HCT116 (cell line): ENCODE results near the gene SYDE2. TPM values are rescaled to one million over a fixed set of nuclear protein-coding genes. Genes with fewer than 3 reads are reported as not detected.

Source experiments
- ATAC-seq: fragments of 200-7000 bp; cut with Tn5 transposase; 2 replicates; pipeline ENCODE4 v1.9.1; 2020; ENCODE audit warnings: mild to moderate bottlenecking, moderate library complexity
- BruUV-seq: library from RNA; stranded (reverse); fragments of 400-500 nt; replicated peaks from 2 replicates; lab custom pipeline; 2021; lab: Mats Ljungman, UMichigan
- CTCF ChIA-PET: fragments of 300-600 bp; sonication (Branson Sonifier 250); formaldehyde crosslinking; loops from one replicate; lab custom pipeline; 2021; ENCODE audit warnings: antibody characterized with exemption; lab: Charles Lee
- POLR2A ChIA-PET: fragments of 300-600, 350-600 bp; sonication (Branson Sonifier 250); formaldehyde crosslinking; loops from one replicate; lab custom pipeline; 2021; ENCODE audit warnings: antibody characterized with exemption; lab: Charles Lee
- RAD21 ChIA-PET, 2 experiments: fragments of 300-600 bp; sonication (Branson Sonifier 250); formaldehyde crosslinking; loops; one replicate each; lab custom pipeline; 2023; ENCODE audit warnings: low total read pairs in 2 of 2; ENCODE audit not compliant: uncharacterized antibody in 2 of 2, unreplicated experiment in 2 of 2, low non-redundant PET in 1 of 2; lab: Charles Lee
- DNase-seq: peaks from one replicate; pipeline ENCODE4 v3.0.0-alpha.2; 2010; ENCODE audit warnings: low read depth, low spot score
- H2AFZ ChIP-seq: fragments of 200-600 bp; shearing (Covaris generic), sonication (generic); 2 replicates; pipeline ENCODE4 v1.6.1; 2017; ENCODE audit warnings: low read depth, mixed run types, mixed read lengths, antibody characterized with exemption, low read length; ENCODE audit not compliant: poor library complexity, severe bottlenecking
- H3K27ac ChIP-seq: 2 replicates; pipeline ENCODE4 v1.5.1; 2012; ENCODE audit warnings: low read depth, low read length
- H3K27me3 ChIP-seq: fragments of 200-600 bp; sonication (generic); 2 replicates; pipeline ENCODE4 v1.6.1; 2016; ENCODE audit warnings: mixed run types, low read length, mixed read lengths; ENCODE audit not compliant: insufficient read depth
- H3K36me3 ChIP-seq, 2 experiments: fragments of 200-500 bp in 1 of 2; fragments of 200-600 bp in 1 of 2; sonication (Bioruptor generic) in 1 of 2; sonication (generic) in 1 of 2; 2 replicates each; pipeline versions ENCODE4 v1.5.1 to v1.6.1; 2014 to 2016; ENCODE audit warnings: low read length in 2 of 2, inconsistent platforms in 1 of 2, mixed read lengths in 1 of 2, mixed run types in 1 of 2; ENCODE audit not compliant: insufficient read depth in 2 of 2, control insufficient read depth in 1 of 2
- H3K4me1 ChIP-seq, 2 experiments: fragments of 200-600 bp in 1 of 2; sonication (generic) in 1 of 2; 2 replicates each; pipeline versions ENCODE4 v1.5.1 to v1.6.1; 2012 to 2017; ENCODE audit warnings: low read length in 2 of 2, inconsistent platforms in 1 of 2, mild to moderate bottlenecking in 1 of 2, mixed read lengths in 1 of 2, mixed run types in 1 of 2, moderate library complexity in 1 of 2; ENCODE audit not compliant: insufficient read depth in 2 of 2, control insufficient read depth in 1 of 2
- H3K4me2 ChIP-seq: fragments of 200-600 bp; sonication (generic); 2 replicates; pipeline ENCODE4 v1.6.1; 2017; ENCODE audit warnings: mixed run types, low read length, mixed read lengths
- H3K4me3 ChIP-seq, 2 experiments: fragments of 200-600 bp in 1 of 2; sonication (generic) in 1 of 2; replicated peaks in 1 of 2; 2 replicates each; pipeline ENCODE4 v1.5.1; 2011 to 2016; ENCODE audit warnings: low read length in 2 of 2, control low read depth in 1 of 2, low read depth in 1 of 2, mild to moderate bottlenecking in 1 of 2, mixed read lengths in 1 of 2, mixed run types in 1 of 2
- H3K79me2 ChIP-seq: fragments of 200-600 bp; sonication (generic); 2 replicates; pipeline ENCODE4 v1.6.1; 2017; ENCODE audit warnings: mild to moderate bottlenecking, mixed run types, low read length, moderate library complexity, mixed read lengths; ENCODE audit not compliant: insufficient read depth
- H3K9ac ChIP-seq: fragments of 200-600 bp; sonication (generic); 2 replicates; pipeline ENCODE4 v1.6.1; 2016; ENCODE audit warnings: low read length, mixed read lengths
- H3K9me2 ChIP-seq: fragments of 200-600 bp; sonication (generic), shearing (Covaris generic); 2 replicates; pipeline ENCODE4 v1.6.1; 2017; ENCODE audit warnings: mixed run types, mild to moderate bottlenecking, moderate library complexity; ENCODE audit not compliant: insufficient read depth
- H3K9me3 ChIP-seq, 2 experiments: fragments of 200-500 bp in 1 of 2; fragments of 200-600 bp in 1 of 2; sonication (Bioruptor generic) in 1 of 2; sonication (generic) in 1 of 2; 2 replicates each; pipeline ENCODE4 v1.6.1; 2014 to 2017; ENCODE audit warnings: low read length in 2 of 2, mixed read lengths in 2 of 2, inconsistent platforms in 1 of 2, low read depth in 1 of 2, mild to moderate bottlenecking in 1 of 2, mixed run types in 1 of 2, moderate library complexity in 1 of 2; ENCODE audit not compliant: control insufficient read depth in 1 of 2, insufficient read depth in 1 of 2
- H4K20me1 ChIP-seq: fragments of 200-600 bp; sonication (generic), shearing (Covaris generic); 2 replicates; pipeline ENCODE4 v1.6.1; 2017; ENCODE audit warnings: mixed run types, mild to moderate bottlenecking, moderate library complexity; ENCODE audit not compliant: insufficient read depth
- ATF3 ChIP-seq: IDR thresholded peaks from 2 replicates; pipeline ENCODE4 v1.6.1; 2012
- CBX3 ChIP-seq: IDR thresholded peaks from 2 replicates; pipeline ENCODE4 v1.6.1; 2012; ENCODE audit warnings: low read depth
- EZH2 ChIP-seq: fragments of 200-600 bp; sonication (generic); IDR thresholded peaks from 2 replicates; pipeline ENCODE4 v1.6.1; 2017; ENCODE audit warnings: antibody characterized with exemption, mixed run types
- EZH2phosphoT487 ChIP-seq: fragments of 200-600 bp; IDR thresholded peaks from 2 replicates; pipeline ENCODE4 v1.6.1; 2018; ENCODE audit warnings: antibody characterized with exemption, borderline replicate concordance
- JUND ChIP-seq: IDR thresholded peaks from 2 replicates; pipeline ENCODE4 v1.6.1; 2012
- MAX ChIP-seq: IDR thresholded peaks from 2 replicates; pipeline ENCODE4 v1.6.1; 2012
- POLR2A ChIP-seq: IDR thresholded peaks from 2 replicates; pipeline ENCODE4 v1.7.0; 2011; ENCODE audit warnings: borderline replicate concordance; ENCODE audit not compliant: insufficient read depth, insufficient read length; ENCODE audit errors: extremely low read depth
- POLR2AphosphoS5 ChIP-seq: IDR thresholded peaks from 2 replicates; pipeline ENCODE4 v1.6.1; 2011; ENCODE audit warnings: mild to moderate bottlenecking, low read depth, low read length, moderate library complexity
- RAD21 ChIP-seq: IDR thresholded peaks from 2 replicates; pipeline ENCODE4 v1.6.1; 2012; ENCODE audit warnings: low read depth, mild to moderate bottlenecking
- REST ChIP-seq: IDR thresholded peaks from 2 replicates; pipeline ENCODE4 v1.6.1; 2012; ENCODE audit warnings: low read depth
- SIN3A ChIP-seq: IDR thresholded peaks from 2 replicates; pipeline ENCODE4 v1.6.1; 2012; ENCODE audit warnings: low read depth
- SP1 ChIP-seq: IDR thresholded peaks from 2 replicates; pipeline ENCODE4 v1.6.1; 2012; ENCODE audit warnings: low read depth
- SRF ChIP-seq: IDR thresholded peaks from 2 replicates; pipeline ENCODE4 v1.6.1; 2012; ENCODE audit warnings: low read depth
- YY1 ChIP-seq: IDR thresholded peaks from 2 replicates; pipeline ENCODE4 v1.6.1; 2011; ENCODE audit warnings: low read length, low read depth, moderate library complexity, mild to moderate bottlenecking; ENCODE audit not compliant: insufficient replicate concordance; ENCODE audit errors: extremely low read depth
- intact Hi-C: fragments of 100-400 bp; cut with micrococcal nuclease; formaldehyde crosslinking; loops from 2 replicates; pipeline ENCODE4 v1.10.0; 2022
- total RNA-seq: library from RNA; stranded (reverse); gene quantifications from one replicate; pipeline ENCODE4 v1.2.1, GENCODE V29; 2021; ENCODE audit not compliant: unreplicated experiment
- TF ChIP-seq, protein P1 (sequence below), 3 experiments: fragments of 200-600 bp in 1 of 3; sonication (generic) in 1 of 3; IDR thresholded peaks in 2 of 3; conservative IDR thresholded peaks in 1 of 3; 2 replicates each; pipeline ENCODE4 v1.5.1; 2012 to 2017; ENCODE audit warnings: low read depth in 2 of 3, low read length in 2 of 3, antibody characterized with exemption in 1 of 3, borderline replicate concordance in 1 of 3, control low read depth in 1 of 3, mild to moderate bottlenecking in 1 of 3, mixed read lengths in 1 of 3, mixed run types in 1 of 3, moderate library complexity in 1 of 3; ENCODE audit not compliant: insufficient read depth in 1 of 3

SYDE2 gene
- total RNA-seq, 1 experiment from 2014 or later = 5.3 TPM

DNA sequence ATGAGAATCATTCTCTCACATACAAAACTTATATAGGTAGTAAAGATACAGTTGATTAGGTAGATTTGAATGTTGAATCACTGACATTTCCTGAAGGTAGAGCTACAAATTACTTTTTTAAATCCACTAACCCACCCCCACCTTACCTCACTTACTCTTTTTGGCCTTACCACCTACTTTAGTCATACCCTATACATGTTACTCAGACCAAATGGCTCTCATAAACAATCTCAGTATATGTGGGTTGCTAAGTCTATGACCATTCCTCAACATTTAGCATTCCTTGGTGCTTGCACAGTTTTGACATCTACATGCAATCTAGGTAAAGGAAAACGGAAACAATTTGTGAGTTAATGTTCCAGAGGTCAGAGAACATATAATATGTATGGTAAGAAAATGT, 26.3 kb downstream of the SYDE2 start:
- POLR2A ChIA-PET = no interaction called here
- RAD21 ChIA-PET = no interaction called here
- TF ChIP-seq MAX (no peak), YY1 (no peak), RAD21 (no peak), CBX3 (no peak), POLR2AphosphoS5 (no peak), POLR2A (no peak)

DNA sequence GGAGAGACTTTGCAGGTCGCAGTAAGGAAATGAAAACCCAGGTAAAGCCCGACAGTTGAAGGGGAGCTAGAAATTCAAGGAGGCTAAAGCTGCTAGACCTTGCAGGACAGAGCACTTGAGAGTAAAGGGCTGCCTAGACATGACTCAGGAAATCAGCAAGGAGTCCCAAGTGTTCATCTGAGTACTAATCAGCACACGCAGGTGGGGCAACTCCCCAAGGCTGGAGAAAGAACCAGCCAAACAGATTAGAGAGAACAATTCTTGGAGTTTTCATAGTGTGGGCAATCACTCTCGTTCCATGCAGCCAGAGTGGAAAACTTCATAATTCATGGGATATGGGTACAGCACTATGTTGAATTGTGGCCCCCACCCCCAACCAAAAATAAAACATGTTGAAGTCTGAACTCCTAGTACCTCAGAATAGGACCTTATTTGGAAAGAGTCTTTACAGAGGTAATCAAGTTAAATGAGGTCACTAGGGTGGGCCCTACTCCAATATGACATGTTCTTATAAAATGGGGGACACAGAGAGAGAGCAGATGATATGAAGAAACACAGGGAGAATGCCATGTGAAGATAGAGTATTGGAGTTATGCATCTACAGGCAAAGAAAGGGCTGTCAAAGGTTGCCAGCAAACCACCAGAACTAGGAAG, 28.0 kb downstream of the SYDE2 start:
- Histone ChIP-seq H3K4me1 (no peaks in the 10 kb centered on the region), H3K27ac (no peak overlapping the region), H3K27me3 (no peaks in the 10 kb centered on the region), H3K79me2 (no peaks in the 10 kb centered on the region), H3K9me3 (no peaks in the 10 kb centered on the region), H2AFZ (no peak overlapping the region), H4K20me1 (no peaks in the 10 kb centered on the region), H3K4me2 (no peak overlapping the region), H3K4me3 (no peak overlapping the region), H3K36me3 (no peaks in the 10 kb centered on the region), H3K9ac (no peak overlapping the region), H3K9me2 (no peaks in the 10 kb centered on the region)
- ChIA-PET RAD21 (no interaction called here), POLR2A (no interaction called here), CTCF (no interaction called here)
- BruUV-seq = no TSS peak
- no peak for DNase-seq
- ATAC-seq = no peak
- intact Hi-C loops = no loop called here
- TF ChIP-seq EZH2 (no peak), SRF (no peak), MAX (no peak), EZH2phosphoT487 (no peak), YY1 (no peak), ATF3 (no peak), SIN3A (no peak), SP1 (no peak), REST (no peak), POLR2AphosphoS5 (no peak), JUND (no peak)
- TF ChIP-seq, protein P1, sequence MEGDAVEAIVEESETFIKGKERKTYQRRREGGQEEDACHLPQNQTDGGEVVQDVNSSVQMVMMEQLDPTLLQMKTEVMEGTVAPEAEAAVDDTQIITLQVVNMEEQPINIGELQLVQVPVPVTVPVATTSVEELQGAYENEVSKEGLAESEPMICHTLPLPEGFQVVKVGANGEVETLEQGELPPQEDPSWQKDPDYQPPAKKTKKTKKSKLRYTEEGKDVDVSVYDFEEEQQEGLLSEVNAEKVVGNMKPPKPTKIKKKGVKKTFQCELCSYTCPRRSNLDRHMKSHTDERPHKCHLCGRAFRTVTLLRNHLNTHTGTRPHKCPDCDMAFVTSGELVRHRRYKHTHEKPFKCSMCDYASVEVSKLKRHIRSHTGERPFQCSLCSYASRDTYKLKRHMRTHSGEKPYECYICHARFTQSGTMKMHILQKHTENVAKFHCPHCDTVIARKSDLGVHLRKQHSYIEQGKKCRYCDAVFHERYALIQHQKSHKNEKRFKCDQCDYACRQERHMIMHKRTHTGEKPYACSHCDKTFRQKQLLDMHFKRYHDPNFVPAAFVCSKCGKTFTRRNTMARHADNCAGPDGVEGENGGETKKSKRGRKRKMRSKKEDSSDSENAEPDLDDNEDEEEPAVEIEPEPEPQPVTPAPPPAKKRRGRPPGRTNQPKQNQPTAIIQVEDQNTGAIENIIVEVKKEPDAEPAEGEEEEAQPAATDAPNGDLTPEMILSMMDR (IDR thresholded peaks at IDR 0.05 in 2 of 3, conservative IDR thresholded peaks at IDR 0.05 in 1 of 3; ENCODE audit: borderline replicate concordance in 1 of 3, insufficient read depth in 1 of 3, low read depth in 2 of 3, low read length in 2 of 3) = no peak

More for the DNA sequence above, 26.3 kb downstream of the SYDE2 start:
- H3K4me2 ChIP-seq = no peak overlapping the region
- H3K27me3 ChIP-seq = no peaks in the 10 kb centered on the region
- no TSS peak for BruUV-seq
- no peak for ATAC-seq
- intact Hi-C loops = no loop called here
- H4K20me1 ChIP-seq = no peaks in the 10 kb centered on the region
- CTCF ChIA-PET = no interaction called here
- H3K27ac ChIP-seq = no peak overlapping the region
- no peak overlapping the region for H3K9ac ChIP-seq
- H2AFZ ChIP-seq = no peak overlapping the region
- no peaks in the 10 kb centered on the region for H3K79me2 ChIP-seq
- no peaks in the 10 kb centered on the region for H3K9me2 ChIP-seq
- no peaks in the 10 kb centered on the region for H3K4me1 ChIP-seq
- no peak for DNase-seq
- H3K36me3 ChIP-seq = no peaks in the 10 kb centered on the region
- no peaks in the 10 kb centered on the region for H3K9me3 ChIP-seq
- no peak overlapping the region for H3K4me3 ChIP-seq
